Measurements from ENCODE around the gene HMGCS1. TPM values are rescaled to one million over a fixed set of nuclear protein-coding genes. Genes with fewer than 3 reads are reported as not detected.

The HMGCS1 gene
- total and polyA plus RNA-seq, 5 donors: 14.6 to 36.1 (median 23.2) TPM

DNA sequence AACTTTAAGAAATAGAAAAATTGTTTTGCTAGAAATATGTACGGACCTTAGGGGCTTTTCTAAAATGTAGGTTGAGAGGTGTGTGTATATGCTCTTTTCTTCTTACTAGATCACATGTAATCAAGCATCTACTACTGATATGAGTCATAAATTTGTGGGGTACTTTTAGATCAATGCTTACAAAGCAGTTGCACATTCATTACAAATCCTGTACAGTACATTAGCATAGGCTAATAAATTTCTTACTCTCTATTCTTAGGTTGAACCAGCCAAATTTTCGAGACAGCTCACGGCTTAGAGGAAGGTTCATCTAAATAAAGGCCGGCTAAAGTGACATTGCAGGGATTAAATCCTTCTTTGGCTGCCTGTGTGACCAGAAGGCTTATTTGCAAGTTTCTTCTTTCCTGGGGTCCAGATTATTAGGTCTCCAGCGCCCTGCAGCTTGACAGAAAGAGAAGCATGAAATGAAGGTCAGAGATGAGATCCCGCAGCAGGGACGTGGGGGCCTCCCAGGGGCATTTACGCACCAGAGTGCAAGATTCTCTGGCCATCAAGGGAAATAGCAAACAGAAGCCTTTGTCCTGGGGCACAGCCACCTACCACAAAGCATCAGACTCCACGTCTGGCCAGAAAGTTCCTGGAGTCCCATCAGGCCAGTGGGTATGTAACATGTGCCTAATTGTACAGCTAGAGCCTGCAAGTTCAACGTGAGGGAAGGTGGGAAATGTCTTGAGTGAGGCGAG, 68.2 kb downstream of the HMGCS1 start:
- Histone ChIP-seq H3K27ac (ENCODE audit: low read length) (no peak overlapping the region), H3K27me3 (ENCODE audit: control insufficient read depth, insufficient read depth) (no peaks in the 10 kb centered on the region), H3K4me3 (ENCODE audit: low read length) (no peak overlapping the region), H3K4me1 (ENCODE audit: control insufficient read depth, insufficient read depth, low read length) (no peaks in the 10 kb centered on the region), H3K9me3 (ENCODE audit: control insufficient read depth, low read length) (peaks cover 2% of the 10 kb centered on the region)
- 71% methylated on average over 11 of the region's 11 CpGs for WGBS
- DNase-seq: no peak
- no peak for ATAC-seq
- intact Hi-C loops (cut with DNase I): no loop called here

DNA sequence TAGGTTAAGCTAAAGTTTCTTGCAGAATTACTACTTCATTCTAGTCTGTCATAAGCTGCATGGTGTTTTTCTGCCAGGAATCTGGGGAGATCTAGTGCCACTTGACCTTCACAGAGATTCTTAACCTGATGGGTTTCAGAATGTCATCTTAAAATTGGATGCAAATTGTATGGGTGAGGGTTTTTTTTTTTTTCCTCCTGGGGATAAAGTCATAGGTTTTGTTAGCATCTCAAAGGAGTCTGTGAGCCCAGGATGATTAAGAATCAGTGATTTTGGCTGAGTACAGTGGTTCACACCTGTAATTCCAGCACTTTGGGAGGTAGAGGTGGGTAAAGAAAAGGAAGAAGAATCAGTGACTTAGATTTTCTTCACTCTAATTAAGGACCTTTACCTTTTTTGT, 69.9 kb downstream of the HMGCS1 start:
- Histone ChIP-seq H3K4me3 (ENCODE audit: low read length) (no peak overlapping the region), H3K27me3 (ENCODE audit: control insufficient read depth, insufficient read depth) (no peaks in the 10 kb centered on the region), H3K4me1 (ENCODE audit: control insufficient read depth, insufficient read depth, low read length) (no peaks in the 10 kb centered on the region), H3K9me3 (ENCODE audit: control insufficient read depth, low read length) (no peaks in the 10 kb centered on the region), H3K27ac (ENCODE audit: low read length) (no peak overlapping the region)
- ATAC-seq: no peak
- no peak for DNase-seq
- intact Hi-C loops (cut with DNase I): no loop called here

DNA sequence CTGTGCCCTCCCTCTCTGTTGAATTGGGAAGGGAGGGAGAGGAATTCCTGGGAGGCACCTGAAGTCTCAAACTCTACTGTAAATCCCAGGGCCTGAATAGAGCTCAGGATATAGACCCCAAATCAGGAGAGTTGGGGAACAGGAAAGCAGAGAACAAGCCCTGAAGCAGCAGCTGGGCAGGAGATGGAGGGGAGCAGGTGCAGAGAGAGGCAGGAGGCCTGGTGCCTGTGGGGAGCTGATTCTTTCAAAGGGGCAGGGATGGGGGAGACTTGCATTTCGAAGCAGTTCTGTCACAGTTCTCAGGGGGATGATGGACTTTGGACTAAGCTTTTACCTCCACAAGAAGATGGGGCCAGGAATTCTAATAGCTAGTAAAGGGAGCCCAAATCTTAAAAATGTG, 71.0 kb downstream of the HMGCS1 start:
- no peak overlapping the region for H3K4me3 ChIP-seq (ENCODE audit: low read length)
- H3K4me1 ChIP-seq (ENCODE audit: control insufficient read depth, insufficient read depth, low read length): no peaks in the 10 kb centered on the region
- DNase-seq (no peak), ATAC-seq (no peak)
- no peaks in the 10 kb centered on the region for H3K27me3 ChIP-seq (ENCODE audit: control insufficient read depth, insufficient read depth)
- intact Hi-C loops (cut with DNase I): no loop called here
- 52% methylated on average over 1 of the region's 1 CpG for whole genome bisulfite sequencing
- no peaks in the 10 kb centered on the region for H3K9me3 ChIP-seq (ENCODE audit: control insufficient read depth, low read length)
- no peak overlapping the region for H3K27ac ChIP-seq (ENCODE audit: low read length)

Other genes with a start within 250 kb of the HMGCS1 start
- gene ZNF131, start 192.5 kb downstream of the HMGCS1 start, total RNA-seq: 10 to 100 TPM; 15.6 to 23.2 (median 19.2) TPM
- 13.5 TPM for gene ZNF131, start 192.5 kb downstream of the HMGCS1 start, polyA plus RNA-seq
- gene NIM1K, start 121.2 kb downstream of the HMGCS1 start, total RNA-seq: under 1 TPM; 0.57 to 0.89 (median 0.64) TPM
- gene NIM1K, start 121.2 kb downstream of the HMGCS1 start, polyA plus RNA-seq: 0.57 TPM
- 1 to 10 TPM in 3 of 4 donors, under 1 TPM in 1; 0.58 to 2.2 (median 1.7) TPM for gene CCL28, start 99.0 kb upstream of the HMGCS1 start, total RNA-seq
- 1.4 TPM for gene CCL28, start 99.0 kb upstream of the HMGCS1 start, polyA plus RNA-seq
- 10 to 100 TPM in 1 of 4 donors, 1 to 10 TPM in 3; 6.5 to 12.4 (median 8.1) TPM for gene TMEM267, start 170.5 kb upstream of the HMGCS1 start, total RNA-seq
- 5.3 TPM for gene TMEM267, start 170.5 kb upstream of the HMGCS1 start, polyA plus RNA-seq
- gene C5orf34, start 201.7 kb upstream of the HMGCS1 start, total RNA-seq: 1 to 10 TPM in 1 of 4 donors, under 1 TPM in 3; 0.40 to 1.5 (median 0.52) TPM
- 0.41 TPM for gene C5orf34, start 201.7 kb upstream of the HMGCS1 start, polyA plus RNA-seq
- gene PAIP1, start 243.7 kb upstream of the HMGCS1 start, total RNA-seq: 100 to 1,000 TPM in 2 of 4 donors, 10 to 100 TPM in 2; 84.2 to 108 (median 101) TPM
- 68.4 TPM for gene PAIP1, start 243.7 kb upstream of the HMGCS1 start, polyA plus RNA-seq

Measured in right cardiac atrium (tissue), 5 donors.